ENCODE results near the gene RHOH.

- TF ChIP-seq RFX5 (IDR thresholded peaks at IDR 0.05; ENCODE audit: low read depth, low read length) (no peak), POLR2AphosphoS5 (IDR thresholded peaks at IDR 0.05; ENCODE audit: low read length) (no peak), EZH2 (IDR thresholded peaks at IDR 0.05; ENCODE audit: borderline replicate concordance, control insufficient read depth, low read depth, low read length) (no peak), RBBP5 (conservative IDR thresholded peaks at IDR 0.05) (no peak), ZZZ3 (IDR thresholded peaks at IDR 0.05; ENCODE audit: control insufficient read depth, insufficient read length, low read depth) (no peak), POLR2A (IDR thresholded peaks at IDR 0.05; ENCODE audit: low read depth, low read length) (no peak), ZBTB40 (IDR thresholded peaks at IDR 0.05; ENCODE audit: borderline replicate concordance) (no peak), MAX (IDR thresholded peaks at IDR 0.05; ENCODE audit: low read depth, low read length) (no peak), MYB (IDR thresholded peaks at IDR 0.05; ENCODE audit: borderline replicate concordance, low read depth, low read length) (no peak), TCF3 (IDR thresholded peaks at IDR 0.05; ENCODE audit: borderline replicate concordance, insufficient read depth, low read depth, low read length) (no peak), CTCF (IDR thresholded peaks at IDR 0.05 in 2 of 3, conservative IDR thresholded peaks at IDR 0.05 in 1 of 3; ENCODE audit: control insufficient read depth in 2 of 3, extremely low read depth in 1 of 3, insufficient read depth in 1 of 3, low read depth in 3 of 3, low read length in 3 of 3) (no peak), TCF12 (IDR thresholded peaks at IDR 0.05; ENCODE audit: low read depth, low read length) (no peak)
Observed at GRCh38 chr4:40264497-40264896, 67.7 kb downstream of the RHOH start.

Measured in GM12878 (cell line).